Panc1 (cell line): ENCODE measurements around the gene INO80C. TPM values are rescaled to one million over a fixed set of nuclear protein-coding genes. Genes with fewer than 3 reads are reported as not detected.

ENCODE experiments used
- ATAC-seq: fragments of 200-7000 bp; cut with Tn5 transposase; 2 replicates; pipeline ENCODE4 v1.9.1; 2020; ENCODE audit warnings: mild to moderate bottlenecking, moderate library complexity
- BruUV-seq: library from RNA; stranded (reverse); fragments of 400-500 nt; replicated peaks from 2 replicates; lab custom pipeline; 2021; lab: Mats Ljungman, UMichigan
- CTCF ChIA-PET: fragments of 300-600 bp; sonication (Branson Sonifier 250); formaldehyde crosslinking; loops from one replicate; lab custom pipeline; 2022; ENCODE audit warnings: antibody characterized with exemption; lab: Charles Lee
- POLR2A ChIA-PET: fragments of 300-600 bp; sonication (Branson Sonifier 250); formaldehyde crosslinking; loops from one replicate; lab custom pipeline; 2022; ENCODE audit warnings: antibody characterized with exemption; lab: Charles Lee
- DNase-seq: peaks from one replicate; pipeline ENCODE4 v3.0.0-alpha.2; 2010; ENCODE audit warnings: low read depth, low spot score
- H3K27ac ChIP-seq: 2 replicates; pipeline ENCODE4 v1.5.1; 2011; ENCODE audit warnings: mild to moderate bottlenecking, low read length, inconsistent platforms
- H3K27me3 ChIP-seq: fragments of 200-500 bp; sonication (Bioruptor generic); 2 replicates; pipeline ENCODE4 v1.6.0; 2014; ENCODE audit warnings: low read length, inconsistent platforms; ENCODE audit not compliant: control insufficient read depth, insufficient read depth
- H3K36me3 ChIP-seq: fragments of 200-500 bp; sonication (Bioruptor generic); 2 replicates; pipeline ENCODE4 v1.5.1; 2014; ENCODE audit warnings: inconsistent platforms, mild to moderate bottlenecking, low read length, moderate library complexity; ENCODE audit not compliant: control insufficient read depth, insufficient read depth
- H3K4me1 ChIP-seq: 2 replicates; pipeline ENCODE4 v1.5.1; 2011; ENCODE audit warnings: inconsistent platforms, mild to moderate bottlenecking, low read length, moderate library complexity; ENCODE audit not compliant: control insufficient read depth, insufficient read depth
- H3K4me3 ChIP-seq, 2 experiments: 2 replicates each; pipeline ENCODE4 v1.5.1; 2011 to 2012; ENCODE audit warnings: low read depth in 2 of 2, low read length in 2 of 2, mild to moderate bottlenecking in 2 of 2, inconsistent platforms in 1 of 2, moderate library complexity in 1 of 2
- H3K9me3 ChIP-seq: fragments of 200-500 bp; sonication (Bioruptor generic); 2 replicates; pipeline ENCODE4 v1.5.1; 2014; ENCODE audit warnings: low read depth, mild to moderate bottlenecking, inconsistent platforms, low read length, moderate library complexity; ENCODE audit not compliant: control insufficient read depth, insufficient read depth
- POLR2AphosphoS5 ChIP-seq: IDR thresholded peaks from 2 replicates; pipeline ENCODE4 v1.6.1; 2012; ENCODE audit warnings: mild to moderate bottlenecking, low read depth, low read length, moderate library complexity
- SIN3A ChIP-seq: IDR thresholded peaks from 2 replicates; pipeline ENCODE4 v1.6.1; 2012; ENCODE audit warnings: low read depth, mild to moderate bottlenecking, low read length, moderate library complexity, borderline replicate concordance; ENCODE audit not compliant: insufficient read depth
- TCF7L2 ChIP-seq: IDR thresholded peaks from 2 replicates; pipeline ENCODE4 v1.6.1; 2011; ENCODE audit warnings: mild to moderate bottlenecking, low read depth, low read length, inconsistent platforms
- in situ Hi-C: cut with HindIII; loops from 2 replicates; pipeline ENCODE4 v1.10.0; 2016; ENCODE audit warnings: low sequenced_read_pairs, low pct_unique_long_range_greater_than_20kb
- intact Hi-C: fragments of 100-400 bp; cut with micrococcal nuclease; formaldehyde crosslinking; loops from one replicate; pipeline ENCODE4 v1.10.0; 2022; ENCODE audit not compliant: unreplicated experiment
- total RNA-seq: library from RNA; stranded (reverse); gene quantifications from one replicate; pipeline ENCODE4 v1.2.1, GENCODE V29; 2021; ENCODE audit not compliant: unreplicated experiment
- TF ChIP-seq, protein P1 (sequence below): fragments of 450-650 bp; IDR thresholded peaks from 2 replicates; pipeline ENCODE4 v1.5.1; 2017; ENCODE audit warnings: mild to moderate bottlenecking
- TF ChIP-seq, protein P2 (sequence below), 2 experiments: IDR thresholded peaks; 2 replicates each; pipeline ENCODE4 v1.6.1; 2011 to 2012; ENCODE audit warnings: low read depth in 2 of 2, control low read depth in 1 of 2, low read length in 1 of 2, mild to moderate bottlenecking in 1 of 2, moderate library complexity in 1 of 2; ENCODE audit not compliant: insufficient read depth in 1 of 2

Gene INO80C
- total RNA-seq, 1 experiment from 2014 or later: 25.8 TPM

- no TSS peak for BruUV-seq
- CTCF ChIA-PET: interaction anchor here (0.6 kb wide), 1 partner anchor 293 kb away, joined by 5 read pairs; no protein-coding TSS in a partner anchor
- Histone ChIP-seq H3K27me3 (no peaks in the 10 kb centered on the region), H3K4me1 (no peaks in the 10 kb centered on the region; the same call in 1 of the 2 replicates), H3K9me3 (no peaks in the 10 kb centered on the region), H3K27ac (no peak overlapping the region), H3K36me3 (no peaks in the 10 kb centered on the region), H3K4me3 (no peak overlapping the region)
- ATAC-seq (no peak), DNase-seq (no peak)
- intact Hi-C loops (no loop called here), in situ Hi-C loops (no loop called here)
- no peak for TF ChIP-seq SIN3A
- TF ChIP-seq, protein P1, sequence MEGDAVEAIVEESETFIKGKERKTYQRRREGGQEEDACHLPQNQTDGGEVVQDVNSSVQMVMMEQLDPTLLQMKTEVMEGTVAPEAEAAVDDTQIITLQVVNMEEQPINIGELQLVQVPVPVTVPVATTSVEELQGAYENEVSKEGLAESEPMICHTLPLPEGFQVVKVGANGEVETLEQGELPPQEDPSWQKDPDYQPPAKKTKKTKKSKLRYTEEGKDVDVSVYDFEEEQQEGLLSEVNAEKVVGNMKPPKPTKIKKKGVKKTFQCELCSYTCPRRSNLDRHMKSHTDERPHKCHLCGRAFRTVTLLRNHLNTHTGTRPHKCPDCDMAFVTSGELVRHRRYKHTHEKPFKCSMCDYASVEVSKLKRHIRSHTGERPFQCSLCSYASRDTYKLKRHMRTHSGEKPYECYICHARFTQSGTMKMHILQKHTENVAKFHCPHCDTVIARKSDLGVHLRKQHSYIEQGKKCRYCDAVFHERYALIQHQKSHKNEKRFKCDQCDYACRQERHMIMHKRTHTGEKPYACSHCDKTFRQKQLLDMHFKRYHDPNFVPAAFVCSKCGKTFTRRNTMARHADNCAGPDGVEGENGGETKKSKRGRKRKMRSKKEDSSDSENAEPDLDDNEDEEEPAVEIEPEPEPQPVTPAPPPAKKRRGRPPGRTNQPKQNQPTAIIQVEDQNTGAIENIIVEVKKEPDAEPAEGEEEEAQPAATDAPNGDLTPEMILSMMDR: no peak
- no peak for TF ChIP-seq TCF7L2
- TF ChIP-seq, protein P2, sequence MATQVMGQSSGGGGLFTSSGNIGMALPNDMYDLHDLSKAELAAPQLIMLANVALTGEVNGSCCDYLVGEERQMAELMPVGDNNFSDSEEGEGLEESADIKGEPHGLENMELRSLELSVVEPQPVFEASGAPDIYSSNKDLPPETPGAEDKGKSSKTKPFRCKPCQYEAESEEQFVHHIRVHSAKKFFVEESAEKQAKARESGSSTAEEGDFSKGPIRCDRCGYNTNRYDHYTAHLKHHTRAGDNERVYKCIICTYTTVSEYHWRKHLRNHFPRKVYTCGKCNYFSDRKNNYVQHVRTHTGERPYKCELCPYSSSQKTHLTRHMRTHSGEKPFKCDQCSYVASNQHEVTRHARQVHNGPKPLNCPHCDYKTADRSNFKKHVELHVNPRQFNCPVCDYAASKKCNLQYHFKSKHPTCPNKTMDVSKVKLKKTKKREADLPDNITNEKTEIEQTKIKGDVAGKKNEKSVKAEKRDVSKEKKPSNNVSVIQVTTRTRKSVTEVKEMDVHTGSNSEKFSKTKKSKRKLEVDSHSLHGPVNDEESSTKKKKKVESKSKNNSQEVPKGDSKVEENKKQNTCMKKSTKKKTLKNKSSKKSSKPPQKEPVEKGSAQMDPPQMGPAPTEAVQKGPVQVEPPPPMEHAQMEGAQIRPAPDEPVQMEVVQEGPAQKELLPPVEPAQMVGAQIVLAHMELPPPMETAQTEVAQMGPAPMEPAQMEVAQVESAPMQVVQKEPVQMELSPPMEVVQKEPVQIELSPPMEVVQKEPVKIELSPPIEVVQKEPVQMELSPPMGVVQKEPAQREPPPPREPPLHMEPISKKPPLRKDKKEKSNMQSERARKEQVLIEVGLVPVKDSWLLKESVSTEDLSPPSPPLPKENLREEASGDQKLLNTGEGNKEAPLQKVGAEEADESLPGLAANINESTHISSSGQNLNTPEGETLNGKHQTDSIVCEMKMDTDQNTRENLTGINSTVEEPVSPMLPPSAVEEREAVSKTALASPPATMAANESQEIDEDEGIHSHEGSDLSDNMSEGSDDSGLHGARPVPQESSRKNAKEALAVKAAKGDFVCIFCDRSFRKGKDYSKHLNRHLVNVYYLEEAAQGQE (IDR thresholded peaks at IDR 0.05; ENCODE audit: insufficient read depth in 1 of 2, low read depth in 2 of 2, low read length in 1 of 2): no peak
- TF ChIP-seq POLR2AphosphoS5: no peak
- POLR2A ChIA-PET: no interaction called here
These were observed 23.4 kb upstream of the INO80C start for GRCh38 chr18:35521133-35521532.

GRCh38 chr18:35519148-35519899 is 21.6 kb upstream of the INO80C start:
- Histone ChIP-seq H3K4me1 (peaks cover 4% of the 10 kb centered on the region), H3K27ac (no peak overlapping the region), H3K27me3 (no peaks in the 10 kb centered on the region), H3K9me3 (no peaks in the 10 kb centered on the region), H3K36me3 (no peaks in the 10 kb centered on the region), H3K4me3 (no peak overlapping the region)
- DNase-seq: no peak
- ChIA-PET CTCF (no interaction called here), POLR2A (no interaction called here)
- in situ Hi-C loops: no loop called here
- TF ChIP-seq, protein P2 (IDR thresholded peaks at IDR 0.05; ENCODE audit: insufficient read depth in 1 of 2, low read depth in 2 of 2, low read length in 1 of 2): no peak
- no peak for TF ChIP-seq SIN3A
- TF ChIP-seq TCF7L2: no peak
- no peak for TF ChIP-seq POLR2AphosphoS5
- TF ChIP-seq, protein P1: no peak
- intact Hi-C loops: no loop called here
- no peak for ATAC-seq
- no TSS peak for BruUV-seq
